ENCODE measurements around the gene DLL4.

The DLL4 gene

DNA sequence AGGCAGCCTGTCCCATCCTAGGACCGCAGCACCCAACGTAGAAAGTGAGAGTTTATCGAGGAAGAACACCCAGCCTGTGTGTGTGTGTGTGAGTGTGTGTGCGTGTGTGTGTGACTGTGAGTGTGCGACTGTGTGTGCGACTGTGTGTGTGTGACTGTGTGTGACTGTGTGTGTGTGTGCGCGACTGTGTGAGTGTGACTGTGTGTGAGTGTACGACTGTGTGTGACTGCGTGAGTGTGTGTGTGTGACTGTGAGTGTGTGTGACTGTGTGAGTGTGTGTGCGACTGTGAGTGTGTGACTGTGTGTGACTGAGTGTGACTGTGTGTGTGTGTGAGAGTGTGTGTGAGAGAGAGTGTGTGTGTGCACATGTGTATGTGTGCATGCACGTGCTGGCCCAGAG lies 15.1 kb upstream of the DLL4 start:
- no peak for TF ChIP-seq CTCF (IDR thresholded peaks at IDR 0.05)
- no peak overlapping the region for H3K4me3 ChIP-seq
- DNase-seq (ENCODE audit: low spot score): no peak
- no peak overlapping the region for H3K27ac ChIP-seq

- TF ChIP-seq CTCF (IDR thresholded peaks at IDR 0.05): no peak
- no peak for DNase-seq (ENCODE audit: low spot score)
- Histone ChIP-seq H3K4me3 (no peak overlapping the region), H3K27ac (no peak overlapping the region)
These were observed 14.7 kb upstream of the DLL4 start for GRCh38 chr15:40914486-40914885.

GRCh38 chr15:40915116-40915661 lies 14.0 kb upstream of the DLL4 start:
- H3K4me3 ChIP-seq: no peak overlapping the region
- no peak for TF ChIP-seq CTCF (IDR thresholded peaks at IDR 0.05)
- DNase-seq (ENCODE audit: low spot score): no peak
- H3K27ac ChIP-seq: no peak overlapping the region

DNA sequence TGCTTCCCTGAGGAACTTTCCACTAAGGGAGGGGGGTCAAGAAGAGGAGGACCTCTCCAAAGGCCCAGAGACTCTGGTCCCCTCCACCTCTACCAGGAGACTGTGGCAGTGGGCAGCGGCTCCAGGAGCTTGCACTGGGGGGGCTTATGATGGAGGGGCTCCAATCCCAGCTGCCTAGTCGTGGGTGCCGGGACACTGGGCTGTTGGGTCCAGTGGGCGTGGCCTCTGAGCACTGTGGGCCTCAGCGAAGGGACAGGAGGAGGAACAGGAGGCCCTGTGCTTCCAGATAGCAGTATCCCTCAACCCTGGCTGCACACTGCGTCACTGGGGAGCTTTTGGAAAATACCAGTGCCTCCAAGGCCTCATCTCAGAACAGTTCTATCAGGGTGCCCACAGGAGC lies 13.5 kb upstream of the DLL4 start:
- H3K4me3 ChIP-seq: no peak overlapping the region
- DNase-seq (ENCODE audit: low spot score): no peak
- H3K27ac ChIP-seq: no peak overlapping the region
- no peak for TF ChIP-seq CTCF (IDR thresholded peaks at IDR 0.05)

- DNase-seq (ENCODE audit: low spot score): no peak
- Histone ChIP-seq H3K27ac (no peak overlapping the region), H3K4me3 (no peak overlapping the region)
- TF ChIP-seq CTCF (IDR thresholded peaks at IDR 0.05): no peak
These were observed 11.6 kb upstream of the DLL4 start for GRCh38 chr15:40917585-40917984.

- Histone ChIP-seq H3K27ac (peak overlapping the region in 1 of 2 donors; percentile 27), H3K4me3 (no peak overlapping the region)
- no peak for DNase-seq (ENCODE audit: low spot score)
- no peak for TF ChIP-seq CTCF (IDR thresholded peaks at IDR 0.05)
These were observed 10.9 kb upstream of the DLL4 start for GRCh38 chr15:40918146-40918798.

DNA sequence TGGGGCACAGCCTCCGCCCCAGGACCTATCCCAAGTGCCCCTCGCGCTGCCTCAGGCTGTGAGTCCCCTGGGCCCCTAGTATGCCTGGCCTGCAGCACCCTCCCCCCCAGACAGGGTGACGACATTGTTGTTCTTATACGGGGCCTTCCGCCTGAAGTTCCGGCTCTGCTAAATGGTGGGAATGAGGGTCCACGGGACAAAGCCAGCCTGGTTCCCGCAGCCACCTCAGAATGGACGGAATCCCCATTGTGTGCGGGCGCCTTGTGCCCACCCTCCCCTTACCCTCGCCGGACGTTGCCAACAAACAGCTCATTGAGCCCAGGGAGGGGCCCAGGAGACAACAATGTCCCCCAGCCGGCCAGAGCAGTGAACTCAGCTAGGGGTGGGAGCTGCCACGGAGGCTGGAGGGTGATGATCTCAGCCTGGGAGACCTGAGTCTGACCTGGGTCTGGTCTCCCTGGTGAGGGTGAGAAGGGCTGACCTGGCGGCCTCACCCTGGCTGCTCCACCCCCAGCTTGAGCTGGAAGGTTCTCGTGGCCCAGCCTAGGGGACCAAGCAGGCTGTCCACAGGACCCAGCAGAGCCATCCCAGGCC lies 10.2 kb upstream of the DLL4 start:
- Histone ChIP-seq H3K27ac (peak overlapping the region in 1 of 2 donors; percentile 27), H3K4me3 (no peak overlapping the region)
- no peak for TF ChIP-seq CTCF (IDR thresholded peaks at IDR 0.05)
- no peak for DNase-seq (ENCODE audit: low spot score)
